Tibial nerve (tissue), 4 donors: ENCODE measurements around the gene ZNF213. TPM values are rescaled to one million over a fixed set of nuclear protein-coding genes. Genes with fewer than 3 reads are reported as not detected.

Experiments used
- DNase-seq, 2 donors: peaks; one replicate each; pipeline ENCODE4 v3.0.0-alpha.2; 2019; ENCODE audit warnings: low spot score in 2 of 2
- H3K27ac ChIP-seq, 4 donors: fragments of 200-600 bp; sonication (generic) in 3 of 4; one replicate each; pipeline ENCODE4 v1.5.1; 2017 to 2019; ENCODE audit warnings: mild to moderate bottlenecking in 1 of 4
- H3K27me3 ChIP-seq, 2 donors: fragments of 200-600 bp; sonication (generic) in 1 of 2; one replicate each; pipeline versions ENCODE4 v1.5.1 to v1.6.0; 2017 to 2019
- H3K36me3 ChIP-seq, 3 donors: fragments of 200-600 bp; sonication (generic); one replicate each; pipeline ENCODE4 v1.5.1; 2018 to 2019
- H3K4me1 ChIP-seq, 4 donors: fragments of 200-600 bp; sonication (generic) in 3 of 4; one replicate each; pipeline ENCODE4 v1.5.1; 2017 to 2019
- H3K4me3 ChIP-seq, 4 donors: fragments of 200-600 bp; sonication (generic) in 3 of 4; one replicate each; pipeline ENCODE4 v1.5.1; 2017 to 2019; ENCODE audit warnings: mild to moderate bottlenecking in 1 of 4, moderate library complexity in 1 of 4
- H3K9me3 ChIP-seq, 4 donors: fragments of 200-600 bp; sonication (generic) in 3 of 4; one replicate each; pipeline ENCODE4 v1.5.1; 2017 to 2019
- CTCF ChIP-seq, 5 experiments: fragments of 200-600 bp in 3 of 5; fragments of 450-650 bp in 2 of 5; sonication (generic) in 3 of 5; IDR thresholded peaks; one replicate each; pipeline ENCODE4 v1.5.1; 2016 to 2019; ENCODE audit warnings: antibody characterized with exemption in 5 of 5, mild to moderate bottlenecking in 3 of 5, moderate library complexity in 2 of 5
- EP300 ChIP-seq, 2 donors: sonication (generic); formaldehyde crosslinking; IDR thresholded peaks; one replicate each; pipeline ENCODE4 v1.6.1; 2017; ENCODE audit warnings: antibody characterized with exemption in 2 of 2, mild to moderate bottlenecking in 1 of 2
- POLR2A ChIP-seq, 2 donors: fragments of 450-650 bp; IDR thresholded peaks; one replicate each; pipeline ENCODE4 v1.6.1; 2017; ENCODE audit warnings: antibody characterized with exemption in 2 of 2, mild to moderate bottlenecking in 2 of 2, moderate library complexity in 2 of 2
- WGBS, 2 donors: methylation state at CpG; one replicate each; pipeline ENCODE4 v1.1.5; 2018; 5-methylcytosine and 5-hydroxymethylcytosine counted together
- total RNA-seq, 4 donors: library from RNA; depleted of rRNA; stranded (reverse); fragments of >200 nt; gene quantifications; one replicate each; pipeline ENCODE4 v1.1.0, GENCODE V29; 2016

Gene ZNF213
- total RNA-seq, 4 donors from 2014 or later = 7.7 to 17.1 (median 8.9) TPM

GRCh38 chr16:3144321-3144983 is 9.6 kb downstream of the ZNF213 start:
- 69 to 81% methylated on average over 10 to 14 of the region's 18 CpGs for WGBS, 2 donors
- H3K27me3 ChIP-seq = no peaks in the 10 kb centered on the region
- no peaks in the 10 kb centered on the region for H3K9me3 ChIP-seq
- peak overlapping the region in 1 of 4 donors; percentile 56 for H3K27ac ChIP-seq
- H3K36me3 ChIP-seq = peaks cover 0 to 39% (median 0%) of the 10 kb centered on the region in 3 donors
- H3K4me3 ChIP-seq = peak overlapping the region in 1 of 4 donors; percentile 3
- peaks cover 0 to 4% (median under 1%) of the 10 kb centered on the region in 4 donors for H3K4me1 ChIP-seq
- no peak for DNase-seq
- TF ChIP-seq CTCF (IDR thresholded peaks at IDR 0.05) = no peak
- no peak for TF ChIP-seq EP300 (IDR thresholded peaks at IDR 0.05)
- no peak for TF ChIP-seq POLR2A (IDR thresholded peaks at IDR 0.05)

DNA sequence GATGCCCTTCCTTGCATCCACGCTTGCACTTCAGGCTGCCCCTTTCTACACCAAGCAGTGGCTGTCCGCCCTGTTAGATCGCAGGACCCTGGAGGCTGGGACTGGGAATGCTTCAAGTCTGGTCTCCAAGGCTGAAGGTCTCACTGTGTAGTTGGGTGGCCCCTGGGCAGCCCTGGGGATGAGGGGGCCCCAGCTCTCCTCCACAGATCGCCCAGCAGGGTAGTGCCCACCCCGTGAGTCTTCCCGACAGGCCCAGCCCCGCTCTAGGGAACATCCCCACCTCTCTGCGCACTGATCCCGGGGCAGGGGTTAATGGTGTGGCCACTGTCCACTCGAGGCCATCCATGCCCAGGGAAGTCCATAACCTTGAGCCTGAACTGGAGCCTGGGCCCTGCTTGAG is 10.3 kb downstream of the ZNF213 start:
- no peak for DNase-seq
- H3K36me3 ChIP-seq = peaks cover 0 to 32% (median 0%) of the 10 kb centered on the region in 3 donors
- no peak overlapping the region for H3K27ac ChIP-seq
- no peak overlapping the region for H3K4me3 ChIP-seq
- H3K9me3 ChIP-seq = no peaks in the 10 kb centered on the region
- no peaks in the 10 kb centered on the region for H3K27me3 ChIP-seq
- H3K4me1 ChIP-seq = peaks cover 0 to 11% (median 4%) of the 10 kb centered on the region in 4 donors
- 88 to 98% methylated on average over 3 to 5 of the region's 10 CpGs for WGBS, 2 donors
- TF ChIP-seq CTCF (IDR thresholded peaks at IDR 0.05) = no peak
- TF ChIP-seq EP300 (IDR thresholded peaks at IDR 0.05) = no peak
- TF ChIP-seq POLR2A (IDR thresholded peaks at IDR 0.05) = no peak

- no peak for DNase-seq
- H3K4me1 ChIP-seq = peaks cover 0 to 12% (median 4%) of the 10 kb centered on the region in 4 donors
- WGBS, 2 donors = 71% methylated on average over 5 to 12 of the region's 12 CpGs
- H3K36me3 ChIP-seq = peaks cover 0 to 27% (median 0%) of the 10 kb centered on the region in 3 donors
- no peaks in the 10 kb centered on the region for H3K9me3 ChIP-seq
- no peaks in the 10 kb centered on the region for H3K27me3 ChIP-seq
- TF ChIP-seq EP300 (IDR thresholded peaks at IDR 0.05) (no peak), CTCF (IDR thresholded peaks at IDR 0.05) (no peak), POLR2A (IDR thresholded peaks at IDR 0.05) (no peak)
- no peak overlapping the region for H3K27ac ChIP-seq
- H3K4me3 ChIP-seq = no peak overlapping the region
Measured at GRCh38 chr16:3145660-3146059, 10.8 kb downstream of the ZNF213 start.

GRCh38 chr16:3147046-3147756 is 12.4 kb downstream of the ZNF213 start:
- H3K4me3 ChIP-seq = no peak overlapping the region
- no peak for DNase-seq
- TF ChIP-seq POLR2A (IDR thresholded peaks at IDR 0.05) (no peak), CTCF (IDR thresholded peaks at IDR 0.05) (no peak), EP300 (IDR thresholded peaks at IDR 0.05) (no peak)
- WGBS, 2 donors = 91 to 92% methylated on average over 7 to 12 of the region's 16 CpGs
- no peaks in the 10 kb centered on the region for H3K27me3 ChIP-seq
- H3K4me1 ChIP-seq = peaks cover 0 to 28% (median 9%) of the 10 kb centered on the region in 4 donors
- H3K36me3 ChIP-seq = peaks cover 0 to 11% (median 0%) of the 10 kb centered on the region in 3 donors
- no peaks in the 10 kb centered on the region for H3K9me3 ChIP-seq
- no peak overlapping the region for H3K27ac ChIP-seq

DNA sequence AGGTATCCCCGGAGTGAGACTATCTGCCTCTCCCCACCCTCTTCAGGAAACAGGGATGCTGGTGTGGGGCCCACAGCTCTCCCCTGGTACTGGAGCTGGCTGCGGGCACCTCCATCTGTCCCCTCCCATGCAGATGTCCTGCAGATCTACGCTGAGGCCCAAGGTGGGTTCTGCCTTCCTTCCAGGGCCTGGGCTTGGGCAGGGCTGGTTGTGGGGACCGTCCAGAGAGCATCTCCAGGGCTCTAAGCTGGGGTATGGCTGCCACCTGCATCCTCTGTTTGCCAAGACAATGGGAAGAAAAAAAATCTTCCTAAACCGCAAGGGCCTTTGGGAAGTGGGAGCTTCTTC is 12.9 kb downstream of the ZNF213 start:
- TF ChIP-seq EP300 (IDR thresholded peaks at IDR 0.05) (no peak), POLR2A (IDR thresholded peaks at IDR 0.05) (no peak), CTCF (IDR thresholded peaks at IDR 0.05) (no peak)
- WGBS, 2 donors = 79 to 100% methylated on average over 2 to 5 of the region's 5 CpGs
- H3K9me3 ChIP-seq = no peaks in the 10 kb centered on the region
- H3K27me3 ChIP-seq = no peaks in the 10 kb centered on the region
- DNase-seq = no peak
- H3K27ac ChIP-seq = no peak overlapping the region
- peaks cover 0 to 6% (median 0%) of the 10 kb centered on the region in 3 donors for H3K36me3 ChIP-seq
- peaks cover 0 to 32% (median 9%) of the 10 kb centered on the region in 4 donors for H3K4me1 ChIP-seq
- H3K4me3 ChIP-seq = no peak overlapping the region
